B cell (primary cell): ENCODE data around the gene PSAPL1. TPM values are rescaled to one million over a fixed set of nuclear protein-coding genes. Genes with fewer than 3 reads are reported as not detected.

Experiments
- ATAC-seq: fragments of 200-7000 bp; cut with Tn5 transposase; one replicate; pipeline ENCODE4 v1.10.0; 2021; ENCODE audit warnings: low read depth, mild to moderate bottlenecking, moderate number of reproducible peaks, moderate library complexity
- CTCF ChIA-PET: fragments of 350-600 bp; sonication (Branson Sonifier 250); formaldehyde crosslinking; loops from one replicate; lab custom pipeline; 2021; ENCODE audit warnings: antibody characterized with exemption, inconsistent platforms; lab: Charles Lee
- POLR2A ChIA-PET: fragments of 350-600 bp; sonication (Branson Sonifier 250); formaldehyde crosslinking; loops from one replicate; lab custom pipeline; 2021; ENCODE audit warnings: antibody characterized with exemption; lab: Charles Lee
- DNase-seq: peaks from one replicate; pipeline ENCODE4 v3.0.0; 2013
- H2AFZ ChIP-seq: 2 replicates; pipeline ENCODE4 v1.6.1; 2012; ENCODE audit warnings: mild to moderate bottlenecking, low read depth, low read length; ENCODE audit not compliant: insufficient read depth, poor library complexity, severe bottlenecking
- H3K27ac ChIP-seq, 2 donors: 1 replicate in 1 of 2; 2 replicates in 1 of 2; pipeline ENCODE4 v1.5.1; 2012 to 2013; ENCODE audit warnings: low read length in 2 of 2, mild to moderate bottlenecking in 2 of 2, moderate library complexity in 1 of 2
- H3K27me3 ChIP-seq, 4 experiments: fragments of 200-600 bp in 1 of 4; sonication (generic) in 1 of 4; replicated peaks in 1 of 4; 1 replicate in 2 of 4; 2 replicates in 2 of 4; pipeline versions ENCODE4 v1.6.1 to v1.7.0; 2013 to 2016; ENCODE audit warnings: low read length in 3 of 4, mild to moderate bottlenecking in 2 of 4, mixed read lengths in 1 of 4, moderate library complexity in 1 of 4; ENCODE audit not compliant: insufficient read depth in 4 of 4, control insufficient read depth in 3 of 4; ENCODE audit errors: control extremely low read depth in 1 of 4
- H3K36me3 ChIP-seq, 2 experiments: replicated peaks in 1 of 2; 1 replicate in 1 of 2; 2 replicates in 1 of 2; pipeline versions ENCODE4 v1.6.1 to v1.7.1; 2013; ENCODE audit warnings: low read length in 1 of 2; ENCODE audit not compliant: insufficient read depth in 2 of 2, control insufficient read depth in 1 of 2; ENCODE audit errors: control extremely low read depth in 1 of 2, extremely low read depth in 1 of 2
- H3K4me1 ChIP-seq, 2 donors: fragments of 200-600 bp in 1 of 2; sonication (generic) in 1 of 2; 1 replicate in 1 of 2; 2 replicates in 1 of 2; pipeline versions ENCODE4 v1.5.1 to v1.6.1; 2013 to 2017; ENCODE audit warnings: low read length in 2 of 2; ENCODE audit not compliant: control insufficient read depth in 2 of 2, insufficient read depth in 2 of 2
- H3K4me2 ChIP-seq: replicated peaks from 2 replicates; pipeline ENCODE3; 2012; ENCODE audit warnings: mild to moderate bottlenecking, low read depth, low read length; ENCODE audit not compliant: poor library complexity, severe bottlenecking
- H3K4me3 ChIP-seq, 5 experiments: fragments of 200-600 bp in 1 of 5; sonication (generic) in 1 of 5; 1 replicate in 3 of 5; 2 replicates in 2 of 5; pipeline versions ENCODE4 v1.5.1 to v1.7.0; 2011 to 2016; ENCODE audit warnings: low read length in 4 of 5, mild to moderate bottlenecking in 4 of 5, low read depth in 2 of 5, control low read depth in 1 of 5, moderate library complexity in 1 of 5; ENCODE audit not compliant: insufficient read depth in 1 of 5; ENCODE audit errors: control extremely low read depth in 1 of 5, extremely low read depth in 1 of 5
- H3K79me2 ChIP-seq: fragments of 200-600 bp; sonication (generic); one replicate; pipeline ENCODE4 v1.6.0; 2016; ENCODE audit warnings: low read length; ENCODE audit not compliant: control insufficient read depth, insufficient read depth
- H3K9ac ChIP-seq: fragments of 200-600 bp; sonication (generic); 2 replicates; pipeline ENCODE4 v1.6.1; 2017; ENCODE audit warnings: mild to moderate bottlenecking, low read length, moderate library complexity
- H3K9me3 ChIP-seq, 3 donors: one replicate each; pipeline versions ENCODE4 v1.6.1 to v1.7.1; 2013; ENCODE audit warnings: low read length in 2 of 3; ENCODE audit not compliant: control insufficient read depth in 2 of 3, insufficient read depth in 1 of 3; ENCODE audit errors: control extremely low read depth in 1 of 3
- H4K20me1 ChIP-seq: 2 replicates; pipeline ENCODE4 v1.6.0; 2012; ENCODE audit warnings: mild to moderate bottlenecking, low read length; ENCODE audit not compliant: insufficient read depth, control insufficient read depth, poor library complexity, severe bottlenecking
- H3K27ac Mint-ChIP-seq: one replicate; pipeline ENCODE4 v1.8.0; 2021; ENCODE audit warnings: mixed read lengths
- H3K27me3 Mint-ChIP-seq: one replicate; pipeline ENCODE4 v1.8.0; 2021; ENCODE audit warnings: mixed read lengths
- H3K4me1 Mint-ChIP-seq: one replicate; pipeline ENCODE4 v1.8.0; 2021; ENCODE audit warnings: mixed read lengths
- H3K4me3 Mint-ChIP-seq: one replicate; pipeline ENCODE4 v1.8.0; 2021; ENCODE audit warnings: mixed read lengths
- H3K9me3 Mint-ChIP-seq: one replicate; pipeline ENCODE4 v1.8.0; 2022; ENCODE audit warnings: mixed read lengths; ENCODE audit not compliant: insufficient read depth
- CTCF ChIP-seq: fragments of 200-600 bp; IDR thresholded peaks from one replicate; pipeline ENCODE4 v1.8.0; 2022; ENCODE audit warnings: antibody characterized with exemption, mild to moderate bottlenecking
- EZH2 ChIP-seq: IDR thresholded peaks from 2 replicates; pipeline ENCODE4 v1.6.1; 2012; ENCODE audit warnings: borderline replicate concordance, low read depth, mild to moderate bottlenecking, moderate library complexity, low read length; ENCODE audit not compliant: insufficient read depth, poor library complexity, severe bottlenecking
- WGBS: methylation state at CpG from one replicate; pipeline ENCODE4 v1.1.5; 2013; ENCODE audit warnings: missing lambda C conversion rate; ENCODE audit not compliant: insufficient coverage; 5-methylcytosine and 5-hydroxymethylcytosine counted together
- intact Hi-C: fragments of 100-400 bp; cut with micrococcal nuclease; formaldehyde crosslinking; loops from one replicate; pipeline ENCODE4 v1.10.0; 2022
- polyA plus RNA-seq: library from polyadenylated mRNA; depleted of rRNA; stranded (reverse); fragments of >200 nt; gene quantifications from 2 replicates; pipeline ENCODE4 v1.2.3, GENCODE V29; 2012
- total RNA-seq, 2 donors: library from RNA; stranded (reverse); fragments of 120-200 nt in 1 of 2; gene quantifications; 1 replicate in 1 of 2; 2 replicates in 1 of 2; pipeline versions ENCODE4 v1.2.3 to v1.2.4, GENCODE V29; 2013 to 2022

Gene PSAPL1
- total and polyA plus RNA-seq, 2 donors (not counting 1 experiment from before 2014, with no cell fraction given), result not detected

- TF ChIP-seq CTCF (no peak), EZH2 (no peak)
- ChIA-PET CTCF (no interaction called here), POLR2A (no interaction called here)
- no peaks in the 10 kb centered on the region for H3K9me3 Mint-ChIP-seq
- peaks cover 0 to 23% (median 0%) of the 10 kb centered on the region in 3 donors for H3K9me3 ChIP-seq
- no peak overlapping the region for H3K4me3 Mint-ChIP-seq
- H3K79me2 ChIP-seq, result no peaks in the 10 kb centered on the region
- H3K4me1 Mint-ChIP-seq, result no peaks in the 10 kb centered on the region
- intact Hi-C loops, result no loop called here
- H3K9ac ChIP-seq, result no peak overlapping the region
- no peaks in the 10 kb centered on the region for H3K36me3 ChIP-seq
- DNase-seq (no peak), ATAC-seq (no peak)
- no peak overlapping the region for H3K4me2 ChIP-seq
- no peak overlapping the region for H3K4me3 ChIP-seq
- no peak overlapping the region for H3K27ac Mint-ChIP-seq
- no peaks in the 10 kb centered on the region for H3K27me3 ChIP-seq
- H3K27me3 Mint-ChIP-seq, result peaks cover 3% of the 10 kb centered on the region
- H2AFZ ChIP-seq, result no peak overlapping the region
- H3K27ac ChIP-seq, result no peak overlapping the region
- 91% methylated on average over 16 of the region's 20 CpGs for WGBS
- no peaks in the 10 kb centered on the region for H4K20me1 ChIP-seq
- no peaks in the 10 kb centered on the region for H3K4me1 ChIP-seq
Observed at GRCh38 chr4:7463566-7464258, 29.0 kb upstream of the PSAPL1 start.

GRCh38 chr4:7462509-7462971, 27.8 kb upstream of the PSAPL1 start:
- Histone ChIP-seq H3K4me1 (no peaks in the 10 kb centered on the region), H3K36me3 (no peaks in the 10 kb centered on the region), H3K4me2 (no peak overlapping the region), H2AFZ (no peak overlapping the region), H3K9ac (no peak overlapping the region), H3K27me3 (no peaks in the 10 kb centered on the region), H3K27ac (no peak overlapping the region), H3K9me3 (peaks cover 0 to 25% (median 0%) of the 10 kb centered on the region in 3 donors), H3K4me3 (no peak overlapping the region), H3K79me2 (no peaks in the 10 kb centered on the region), H4K20me1 (no peaks in the 10 kb centered on the region)
- ChIA-PET CTCF (no interaction called here), POLR2A (no interaction called here)
- Mint-ChIP-seq H3K9me3 (no peaks in the 10 kb centered on the region), H3K4me3 (no peak overlapping the region), H3K27ac (no peak overlapping the region), H3K27me3 (peaks cover 3% of the 10 kb centered on the region), H3K4me1 (no peaks in the 10 kb centered on the region)
- intact Hi-C loops, result no loop called here
- 59% methylated on average over 11 of the region's 11 CpGs for WGBS
- no peak for ATAC-seq
- TF ChIP-seq CTCF (no peak), EZH2 (no peak)
- DNase-seq, result no peak
